Measurements from ENCODE around the gene SLC33A1.
"Not testable (repeated sequence)": the region's sequence is repeated elsewhere in the genome, so short reads cannot be mapped to it uniquely, and the experiment has no call there.

The SLC33A1 gene

DNA sequence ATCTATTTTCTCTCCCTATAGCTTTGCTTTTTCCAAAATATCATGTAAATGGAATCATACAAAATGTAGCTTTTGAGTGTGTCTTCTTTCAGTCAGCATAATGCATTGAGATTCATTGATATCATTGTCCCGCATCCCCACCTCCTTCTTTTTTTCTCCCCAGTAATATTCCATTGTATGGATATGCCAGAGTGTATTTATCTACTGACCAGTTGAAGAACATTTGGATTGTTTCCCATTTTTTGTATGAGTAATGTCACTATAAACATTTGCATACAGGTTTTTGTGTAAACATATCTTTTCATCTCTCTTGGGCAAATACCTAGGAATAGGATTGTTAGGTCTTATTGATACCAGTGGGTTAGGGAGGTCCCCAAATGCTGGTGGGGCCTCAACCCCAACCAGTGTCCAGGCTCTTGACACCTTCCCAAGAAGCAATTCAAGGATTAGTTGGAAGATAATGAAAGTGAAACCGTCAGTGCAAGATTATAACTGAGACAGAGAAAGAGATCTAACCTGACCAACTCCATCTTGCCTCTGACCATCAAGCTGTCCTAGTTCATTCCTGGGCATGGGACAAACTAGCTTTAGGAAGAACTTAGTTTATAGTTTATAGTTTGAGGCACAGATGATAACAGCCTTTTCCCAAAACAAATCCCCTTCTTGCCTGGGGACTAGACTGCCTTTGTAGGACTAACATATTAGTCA lies 7.4 kb upstream of the SLC33A1 start:
- no peak for DNase-seq

DNA sequence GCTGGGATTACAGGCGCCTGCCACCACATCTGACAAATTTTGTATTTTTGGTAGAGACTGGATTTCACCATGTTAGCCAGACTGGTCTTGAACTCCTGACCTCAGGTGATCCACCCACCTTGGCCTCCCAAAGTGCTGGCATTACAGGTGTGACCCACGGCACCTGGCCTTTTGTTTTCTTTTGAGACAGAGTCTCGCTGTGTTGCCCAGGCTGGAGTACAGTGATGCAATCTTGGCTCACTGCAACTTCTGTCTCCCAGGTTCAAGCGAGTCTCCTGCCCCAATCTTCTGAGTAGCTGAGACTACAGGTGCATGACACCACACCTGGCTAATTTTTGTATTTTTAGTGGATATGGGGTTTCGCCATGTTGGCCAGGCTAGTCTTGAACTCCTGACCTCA lies 6.2 kb upstream of the SLC33A1 start:
- DNase-seq = not testable (repeated sequence)

DNA sequence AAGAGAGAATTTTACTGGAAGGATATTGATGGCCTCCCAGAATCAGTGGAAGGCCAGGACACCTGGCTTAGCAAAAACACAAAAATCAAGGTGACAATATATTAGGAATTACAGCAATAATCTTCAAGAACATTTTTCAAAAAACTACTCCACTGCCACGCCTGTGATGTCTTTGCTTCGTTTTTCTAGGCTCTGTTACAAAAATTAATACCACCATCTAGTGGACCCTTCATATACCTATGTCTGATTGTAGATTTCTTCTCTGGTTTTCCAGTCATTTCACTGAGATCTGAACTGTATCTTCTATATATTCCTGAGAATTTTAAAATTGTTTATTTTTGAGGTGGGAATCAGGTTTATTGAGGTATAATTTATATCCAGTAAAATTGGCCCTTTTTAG lies 5.6 kb upstream of the SLC33A1 start:
- DNase-seq = no peak

DNA sequence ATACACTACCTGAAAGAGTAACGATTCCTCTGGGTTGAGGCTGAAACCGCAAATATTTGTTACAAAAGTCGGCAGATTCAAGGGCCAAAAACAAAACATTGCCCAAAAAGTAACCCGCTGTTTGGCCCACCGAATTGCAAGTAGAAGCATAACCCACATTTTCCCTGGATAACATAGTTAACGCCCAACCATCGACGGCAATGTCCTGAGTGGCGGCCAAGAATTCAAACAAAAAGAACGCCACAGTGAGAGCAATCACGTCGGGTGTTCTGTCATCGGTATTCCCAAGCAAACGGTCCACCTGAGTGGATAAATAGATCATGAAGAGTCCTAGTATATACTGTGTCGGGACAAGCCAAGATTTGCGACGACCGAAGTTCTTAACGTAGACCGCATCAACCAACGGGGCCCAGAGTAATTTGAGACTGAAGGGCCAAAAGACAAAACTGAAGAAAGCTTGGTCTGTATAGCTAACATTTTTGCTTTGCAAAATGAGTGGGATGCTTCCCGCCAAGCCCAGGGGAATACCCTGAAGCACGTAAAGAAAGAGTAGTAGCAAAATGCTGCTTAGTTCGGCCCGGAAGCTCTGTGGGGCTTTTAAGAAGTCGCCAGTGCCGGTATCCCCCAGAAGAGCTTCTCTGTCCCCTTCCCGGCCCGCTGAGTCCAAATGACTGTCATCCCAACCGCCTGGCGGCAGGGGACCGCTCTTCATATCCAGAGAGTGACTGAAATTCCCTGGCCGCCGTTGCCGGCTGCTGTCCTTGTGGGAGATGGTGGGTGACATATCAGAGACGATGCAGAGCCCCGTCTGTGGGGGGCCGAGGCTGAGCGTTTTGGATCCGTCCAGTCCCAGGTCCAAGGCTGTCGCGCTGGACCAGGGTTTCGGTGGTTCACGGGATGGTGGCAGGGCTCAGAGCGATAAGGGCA lies 750 bp downstream of the SLC33A1 start:
- DNase-seq = peak; percentile 34

DNA sequence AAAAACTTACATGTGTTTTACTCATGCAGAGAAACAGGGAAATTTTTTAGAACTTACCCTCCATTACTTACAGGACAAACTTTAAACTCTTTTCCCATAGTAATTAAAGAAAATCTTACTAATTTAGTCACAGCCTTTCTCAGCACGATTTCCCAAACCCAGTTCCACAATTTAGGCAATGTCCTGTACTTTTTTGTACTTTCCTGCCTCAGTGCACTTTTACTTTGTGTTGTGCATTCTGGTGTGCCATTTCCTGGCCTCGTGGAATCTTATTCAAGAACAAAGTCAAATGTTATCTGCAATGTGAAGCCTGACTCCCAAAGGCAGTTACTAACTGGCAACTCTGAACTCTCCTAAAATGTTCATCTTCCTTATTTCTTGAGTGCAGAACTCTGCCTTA lies 1.9 kb downstream of the SLC33A1 start:
- no peak for DNase-seq

DNA sequence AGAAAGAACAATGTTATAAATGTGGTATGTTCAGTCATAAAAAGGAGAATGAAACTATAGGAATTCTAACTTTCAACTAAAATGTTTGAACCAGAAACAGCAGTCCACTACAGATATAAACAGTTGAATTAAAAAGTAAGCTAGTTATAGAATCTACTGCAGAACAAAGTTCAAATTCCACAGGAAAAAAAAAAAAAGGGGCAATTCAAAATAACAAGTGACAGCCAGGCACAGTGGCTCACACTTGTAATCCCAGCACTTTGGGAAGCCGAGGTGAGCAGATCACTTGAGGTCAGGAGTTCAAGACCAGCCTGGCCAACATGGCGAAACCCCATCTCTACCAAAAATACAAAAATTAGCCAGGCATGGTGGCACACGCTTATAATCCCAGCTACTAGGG lies 4.8 kb downstream of the SLC33A1 start:
- not testable (repeated sequence) for DNase-seq

DNA sequence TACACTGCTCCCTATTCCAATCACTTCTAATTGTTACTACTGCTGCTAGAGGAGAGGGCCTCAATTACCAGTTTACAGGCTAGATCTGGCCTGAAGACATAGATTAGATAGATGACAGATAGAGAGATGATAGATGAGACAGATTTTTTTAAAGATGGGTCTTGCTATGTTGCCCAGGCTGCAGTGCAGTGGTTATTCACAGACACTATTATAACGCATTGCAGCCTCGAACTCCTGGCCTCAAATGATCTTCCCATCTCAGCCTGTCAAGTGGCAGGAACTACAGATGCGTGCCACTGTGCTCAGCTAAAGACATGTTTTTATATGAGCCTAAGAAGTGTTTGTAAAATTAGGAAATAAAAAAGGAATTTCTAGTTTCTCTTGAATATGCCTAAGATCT lies 6.2 kb downstream of the SLC33A1 start:
- DNase-seq = no peak

DNA sequence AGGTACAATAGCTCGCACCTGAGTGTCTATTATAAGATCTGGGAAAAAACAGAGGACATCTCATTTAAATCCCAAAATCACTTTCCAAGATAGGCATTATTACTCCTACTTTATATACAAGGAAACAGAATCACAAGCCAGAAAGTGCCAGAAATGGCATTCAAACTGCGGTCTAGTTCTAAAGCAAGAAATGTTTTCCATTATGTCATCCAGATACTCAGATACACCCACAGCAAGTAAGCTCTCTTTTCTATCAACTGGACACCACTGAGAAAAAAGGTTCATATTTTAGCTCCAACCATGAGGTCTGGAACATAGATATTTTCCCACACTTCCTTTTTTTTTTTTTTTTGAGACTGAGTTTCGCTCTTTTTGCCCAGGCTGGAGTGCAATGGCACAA lies 8.1 kb downstream of the SLC33A1 start:
- no peak for DNase-seq

DNA sequence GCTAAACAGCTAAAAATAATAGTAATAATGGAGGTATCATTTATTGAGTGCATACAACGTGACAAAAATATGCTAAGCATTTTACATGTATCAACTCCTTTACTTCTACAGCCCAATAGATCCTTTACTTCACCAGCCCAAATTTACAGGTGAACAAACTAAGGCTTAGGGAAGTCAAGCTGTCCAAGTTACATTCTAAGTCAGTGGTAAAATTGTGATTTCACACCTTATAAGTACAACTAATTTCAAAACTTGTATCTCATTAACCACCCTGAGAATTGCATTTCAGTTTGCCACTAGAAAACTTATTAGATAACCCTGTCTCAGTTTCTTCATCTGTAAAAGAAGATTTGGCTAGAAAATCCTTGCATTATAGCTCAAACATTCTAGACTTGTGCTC lies 10.7 kb downstream of the SLC33A1 start:
- DNase-seq = no peak

DNA sequence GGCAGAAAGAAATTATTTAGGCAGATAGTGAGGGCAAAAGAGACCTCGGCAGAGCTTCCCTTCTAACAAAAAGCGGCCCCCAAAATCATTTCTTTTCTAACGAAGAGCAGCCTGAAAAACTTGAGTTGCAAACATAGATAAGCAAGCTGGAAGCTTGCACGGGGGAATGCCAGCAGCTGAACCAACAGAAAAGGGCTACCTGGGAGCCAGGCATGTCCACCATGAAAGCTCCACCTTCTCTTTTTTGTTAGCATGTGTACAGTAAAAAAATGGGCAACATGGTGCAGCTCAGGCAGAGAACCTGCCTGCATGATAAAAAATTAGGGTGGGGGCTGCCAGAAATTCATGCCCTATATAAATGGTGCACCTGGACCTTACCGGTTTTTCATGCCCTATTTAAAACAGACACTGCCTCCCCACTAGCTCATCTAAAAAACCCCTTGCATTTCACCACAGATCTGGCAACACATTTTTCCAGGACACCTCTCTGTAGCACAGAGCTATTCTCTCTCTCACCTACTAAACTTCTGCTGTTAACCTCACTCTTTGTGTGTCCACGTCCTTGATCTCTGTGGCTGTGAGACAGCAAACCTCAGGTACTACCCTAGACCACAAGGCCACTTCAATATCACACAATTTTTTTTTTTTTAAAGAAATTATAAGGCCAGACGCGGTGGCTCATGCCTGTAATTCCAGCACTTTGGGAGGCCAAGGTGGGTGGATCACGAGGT lies 18.7 kb downstream of the SLC33A1 start:
- no peak for DNase-seq

DNA sequence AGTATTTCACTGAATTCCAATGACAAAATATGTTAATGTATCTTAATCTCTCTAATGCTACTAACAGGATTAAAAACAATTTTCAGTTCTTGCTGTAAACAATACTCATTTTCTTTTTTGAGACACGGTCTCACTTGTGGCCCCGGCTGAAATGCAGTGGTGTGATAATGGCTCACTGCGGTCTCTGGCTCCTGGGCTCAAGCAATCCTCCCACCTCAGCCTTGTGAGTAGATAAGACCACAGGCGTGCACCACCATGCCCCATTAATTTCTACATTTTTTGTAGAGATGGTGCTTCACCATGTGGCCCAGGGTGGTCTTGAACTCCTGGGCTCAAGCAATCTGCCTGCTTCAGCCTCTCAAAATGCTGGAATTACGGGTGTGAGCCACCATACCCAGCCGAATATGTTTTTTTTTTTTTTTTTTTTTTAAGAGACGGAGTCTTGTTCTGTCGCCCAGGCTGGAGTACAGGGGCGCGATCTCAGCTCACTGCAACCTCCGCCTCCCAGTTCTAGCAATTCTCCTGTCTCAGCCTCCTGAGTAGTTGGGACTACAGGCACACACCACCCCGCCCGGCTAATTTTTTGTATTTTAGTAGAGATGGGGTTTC lies 25.6 kb downstream of the SLC33A1 start:
- not testable (repeated sequence) for DNase-seq

DNA sequence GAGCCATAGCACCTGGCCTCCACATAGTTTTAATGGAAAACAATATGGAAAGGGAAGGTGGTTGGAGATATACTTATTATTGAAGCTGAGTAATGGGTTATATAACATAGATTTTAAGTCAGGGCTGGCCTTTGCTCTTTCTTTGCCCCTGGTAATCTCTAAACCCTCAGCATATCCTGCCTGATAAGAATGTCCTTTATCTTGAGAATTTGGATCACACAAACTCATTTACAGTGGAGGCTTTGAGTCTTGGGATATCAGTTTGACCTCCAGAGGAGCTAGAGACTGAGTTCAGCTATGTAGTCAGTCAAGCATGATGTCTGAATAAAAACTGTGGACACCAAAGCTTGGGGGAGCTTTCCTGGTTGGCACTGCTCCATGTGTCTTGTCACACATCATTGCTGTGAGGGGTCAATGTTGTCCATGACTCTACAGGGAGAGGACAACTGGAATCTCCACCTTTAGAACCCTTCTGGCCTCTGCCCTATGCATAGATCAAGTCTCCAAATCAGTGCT lies 39.1 kb downstream of the SLC33A1 start:
- no peak for DNase-seq

DNA sequence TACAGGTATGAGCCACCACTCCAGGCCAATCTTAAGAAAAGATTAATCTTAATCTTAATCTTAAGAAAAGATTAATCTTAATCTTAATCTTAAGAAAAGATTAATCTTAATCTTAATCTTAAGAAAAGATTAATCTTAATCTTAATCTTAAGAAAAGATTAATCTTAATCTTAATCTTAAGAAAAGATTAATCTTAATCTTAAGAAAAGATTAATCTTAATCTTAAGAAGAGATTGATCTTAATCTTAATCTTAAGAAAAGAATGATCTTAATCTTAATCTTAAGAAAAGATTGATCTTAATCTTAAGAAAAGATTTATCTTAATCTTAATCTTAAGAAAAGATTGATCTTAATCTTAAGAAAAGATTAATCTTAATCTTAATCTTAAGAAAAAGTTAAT lies 41.0 kb downstream of the SLC33A1 start:
- not testable (repeated sequence) for DNase-seq

DNA sequence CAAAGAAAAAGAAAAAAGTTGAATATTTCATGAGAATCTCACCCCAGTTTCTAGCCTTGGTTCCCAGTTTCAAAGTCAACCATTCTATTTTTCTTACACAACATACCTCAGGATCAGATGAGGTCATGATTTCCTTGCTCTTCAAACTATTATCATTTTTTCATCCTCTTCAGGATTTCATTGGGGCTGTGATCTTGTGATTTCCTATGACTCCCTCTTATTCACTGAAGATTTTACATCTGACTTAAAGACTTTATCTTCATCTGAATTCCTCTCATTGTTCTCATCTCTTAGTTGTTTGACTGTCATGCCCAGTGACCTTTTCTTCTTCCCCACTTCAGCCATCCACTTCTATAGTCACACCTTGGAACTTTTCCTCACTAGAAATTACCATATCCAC lies 45.0 kb downstream of the SLC33A1 start:
- no peak for DNase-seq

DNA sequence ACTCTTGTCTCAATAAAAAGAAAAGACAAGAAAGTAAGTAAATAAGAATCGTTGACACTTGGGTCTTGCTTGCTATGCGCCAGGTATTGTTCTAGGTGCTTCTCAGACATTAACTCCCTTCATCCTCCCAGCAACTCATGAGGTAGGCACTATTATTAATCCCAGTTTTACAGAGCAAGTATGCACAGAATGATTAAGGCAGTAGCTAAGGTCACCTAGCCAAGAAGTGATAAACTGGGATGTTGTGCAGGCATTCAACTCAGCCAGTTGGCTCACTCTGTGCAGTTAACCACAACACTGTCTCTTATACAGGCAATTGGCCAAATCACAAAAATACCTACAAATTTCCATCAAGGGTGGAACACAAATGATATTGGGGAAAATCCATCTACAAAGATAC lies 46.4 kb downstream of the SLC33A1 start:
- no peak for DNase-seq

DNA sequence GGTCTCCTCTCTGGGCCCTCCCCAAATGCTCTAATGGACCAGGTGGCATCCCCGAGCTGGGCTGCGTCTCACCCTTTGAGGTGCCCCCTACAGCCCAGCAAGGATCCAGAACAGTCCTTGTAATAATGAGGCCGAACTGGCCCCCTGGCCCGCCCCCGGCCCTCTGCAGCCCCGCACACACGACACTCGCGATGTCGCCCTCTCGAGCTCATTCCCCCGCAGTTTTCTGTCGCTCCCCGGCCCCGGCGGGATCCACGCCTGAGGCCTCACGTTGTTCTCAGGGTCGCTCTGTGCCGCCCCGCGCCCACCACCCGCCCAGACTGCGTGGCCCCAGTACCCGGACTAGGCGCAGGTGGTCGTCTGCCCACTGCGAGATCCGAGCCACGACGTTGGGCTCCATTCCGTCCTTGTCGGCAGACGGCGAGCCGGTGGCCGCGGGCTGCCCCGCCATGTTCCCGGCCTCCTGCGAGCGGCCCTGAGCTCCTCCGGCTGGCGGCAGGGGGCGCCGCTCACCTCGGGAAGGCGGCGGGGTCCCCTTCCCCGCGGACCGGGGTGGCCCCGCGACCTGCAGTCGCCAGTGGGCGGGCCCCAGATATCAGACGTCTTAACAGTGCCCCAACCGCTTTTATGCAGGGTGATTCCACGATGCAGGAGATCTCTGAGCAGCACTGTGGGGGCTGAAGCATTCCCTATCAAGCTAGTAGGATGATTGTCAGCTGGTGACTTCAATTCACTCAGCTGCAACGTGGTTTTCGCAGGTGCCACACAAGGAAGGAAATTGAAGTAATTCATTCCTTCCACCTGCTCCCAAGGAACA lies 48.2 kb downstream of the SLC33A1 start, which contains the start of gene C3orf33:
Gene C3orf33 (minus strand): TSS at position 477 of the 817 bp plus-strand sequence. CDS start 26 bp downstream, at position 451.
- peak; percentile 84 for DNase-seq

DNA sequence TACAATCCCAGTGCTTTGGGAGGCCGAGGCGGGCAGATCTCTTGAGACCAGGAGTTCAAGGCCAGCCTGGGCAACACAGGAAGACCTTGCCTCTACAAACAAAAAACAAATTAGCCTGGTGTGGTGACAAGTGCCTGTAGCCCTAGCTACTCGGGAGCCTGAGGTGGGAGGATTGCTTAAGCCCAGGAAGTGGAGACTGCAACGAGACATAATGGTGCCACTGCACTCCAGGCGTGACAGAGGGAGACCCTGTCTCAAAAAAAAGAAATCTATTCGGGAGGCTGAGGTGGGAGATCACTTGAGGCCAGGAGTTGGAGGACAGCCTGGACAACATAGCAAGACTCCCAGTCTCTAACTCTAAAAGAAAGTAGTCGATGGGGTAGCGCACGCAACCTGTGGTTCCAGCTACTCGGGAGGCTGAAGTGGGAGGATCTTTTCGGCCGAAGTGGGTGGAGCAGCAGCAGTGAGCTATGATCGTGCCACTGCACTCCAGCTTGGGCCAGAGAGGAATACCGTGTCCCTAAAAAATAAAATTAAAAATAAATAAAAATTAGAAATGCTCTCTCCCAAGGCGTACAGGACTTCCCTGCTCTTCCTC lies 48.9 kb downstream of the SLC33A1 start:
- DNase-seq = peak; percentile 1

DNA sequence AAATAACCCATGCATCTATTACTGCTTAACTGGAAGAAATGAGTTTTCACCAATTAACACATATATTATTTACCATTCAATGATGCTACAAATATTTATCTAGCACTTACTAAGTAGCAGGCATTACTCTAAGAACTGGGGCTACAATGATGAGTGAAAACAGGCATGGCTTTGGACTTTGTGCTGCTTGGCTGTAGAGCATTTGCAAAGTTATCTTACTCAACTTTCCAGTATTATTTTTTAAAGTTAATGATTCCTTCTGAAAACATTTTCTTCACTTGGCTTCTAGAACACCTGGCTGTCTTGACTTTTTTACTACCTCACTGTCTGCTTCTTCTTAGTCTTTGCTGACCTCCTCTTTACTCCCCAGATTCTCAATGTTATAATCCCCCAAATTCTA lies 49.9 kb downstream of the SLC33A1 start:
- DNase-seq = no peak

DNA sequence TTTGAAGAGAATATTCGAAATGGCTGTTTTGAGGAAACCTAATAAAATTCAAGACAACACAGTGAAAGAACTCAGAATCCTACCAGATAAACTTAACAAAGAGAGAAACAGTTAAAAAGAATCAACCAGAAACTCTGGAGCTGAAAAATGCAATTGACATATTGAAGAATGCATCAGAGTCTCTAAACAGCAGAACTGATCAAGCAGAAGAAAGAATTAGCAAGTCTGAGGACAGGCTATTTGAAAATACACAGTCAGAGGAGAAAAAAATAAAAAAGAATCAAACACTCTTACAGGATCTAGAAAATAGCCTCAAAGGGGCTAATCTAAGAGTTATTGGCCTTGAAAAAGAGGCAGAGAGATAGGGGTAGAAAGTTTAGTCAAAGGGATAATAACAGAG lies 61.7 kb downstream of the SLC33A1 start:
- DNase-seq = no peak

DNA sequence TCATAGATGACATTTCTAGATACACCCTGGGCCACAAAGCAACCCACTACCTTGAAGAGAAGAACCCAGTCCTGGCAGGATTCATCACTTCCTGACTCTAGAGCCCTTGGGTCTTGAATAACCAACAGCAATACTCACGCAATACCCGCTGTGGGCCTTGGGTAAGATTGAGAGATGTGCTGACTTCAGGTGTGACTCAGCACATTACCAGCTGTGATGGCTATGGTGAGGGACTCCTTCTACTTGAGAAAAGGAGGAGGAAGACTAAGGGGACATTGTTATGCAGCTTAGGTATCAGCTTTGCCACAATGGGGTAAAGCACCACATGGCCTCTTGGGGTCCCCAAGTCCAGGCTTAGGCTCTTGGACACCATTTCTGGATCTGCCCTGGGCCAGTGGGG lies 63.0 kb downstream of the SLC33A1 start:
- DNase-seq = no peak

DNA sequence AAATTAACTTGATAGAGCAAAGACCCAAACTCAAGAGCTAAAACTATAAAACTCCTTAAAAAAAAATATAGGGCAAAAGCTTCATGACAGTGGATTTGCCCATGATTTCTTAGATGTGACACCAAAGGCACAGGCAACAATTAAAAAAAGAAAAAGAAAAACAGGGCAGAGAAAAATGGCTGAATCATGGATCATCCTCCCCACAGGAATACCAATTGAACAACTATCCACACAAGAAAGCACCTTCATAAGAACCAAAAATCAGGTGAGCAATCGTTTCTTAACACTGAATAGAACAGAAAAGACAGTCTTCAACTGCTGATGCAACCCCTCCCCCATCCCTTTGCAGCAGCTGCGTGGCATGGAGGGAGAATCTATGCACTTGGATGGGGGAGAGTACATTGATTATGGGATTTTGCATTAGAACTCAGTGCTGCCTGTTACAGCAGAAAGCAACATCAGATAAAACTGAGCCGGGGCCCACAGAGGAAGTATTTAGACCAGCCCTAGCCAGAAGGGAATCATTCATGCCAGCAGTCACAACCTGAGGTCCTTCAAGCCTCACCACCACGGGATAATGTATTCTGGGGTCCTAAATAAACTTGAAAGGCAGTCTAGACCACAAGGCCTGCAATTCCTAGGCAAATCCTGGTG lies 63.8 kb downstream of the SLC33A1 start:
- no peak for DNase-seq

All from CD4-positive, alpha-beta T cell treated with Interleukin-6 for 4 hours (primary cell).